ENCODE results near the gene AP1M2.
"Not testable (repeated sequence)": the region's sequence is repeated elsewhere in the genome, so short reads cannot be mapped to it uniquely, and the experiment has no call there.

Gene AP1M2

GRCh38 chr19:10533646-10534386 lies 53.3 kb downstream of the AP1M2 start:
- no peak for DNase-seq

- no peak for DNase-seq
Measured at GRCh38 chr19:10532457-10532856, 54.7 kb downstream of the AP1M2 start.

GRCh38 chr19:10526887-10527286 lies 60.2 kb downstream of the AP1M2 start:
- not testable (repeated sequence) for DNase-seq

- no peak for DNase-seq
Measured at GRCh38 chr19:10525636-10526035, 61.5 kb downstream of the AP1M2 start.

- DNase-seq, result no peak
Measured at GRCh38 chr19:10523135-10523636, 63.9 kb downstream of the AP1M2 start.

Measured in activated CD4-positive, alpha-beta T cell treated with anti-CD3 and anti-CD28 coated beads, Interleukin-10, Interleukin-2, amounts not matched to agents 100 ng/mL and 50 ng/mL, durations not matched to agents 16 hours and 8 hours (primary cell).